K562 treated with DMSO at 1 percent for 4 hours (cell line): ENCODE measurements around the gene SH3PXD2B. TPM values are rescaled to one million over a fixed set of nuclear protein-coding genes. Genes with fewer than 3 reads are reported as not detected.

Source experiments
- total RNA-seq: library from RNA; unstranded; fragments of 300-600 nt; gene quantifications from 2 replicates; pipeline ENCODE4 v1.2.3, GENCODE V29; 2022; ENCODE audit not compliant: insufficient read depth

SH3PXD2B gene
- 0.48 and 0.61 TPM in 2 replicates for total RNA-seq

GRCh38 chr5:172454358-172455086, at the start of gene SH3PXD2B:
Gene SH3PXD2B, minus strand, starts transcription at chr5:172454525. Its CDS starts 173 bp downstream, at chr5:172454352.

GRCh38 chr5:172283020-172283861, 171.1 kb downstream of the SH3PXD2B start, which contains the start of gene UBTD2:
Gene UBTD2, minus strand, starts transcription at chr5:172283764. Its CDS starts 99 bp downstream, at chr5:172283665.

Other genes with a start within 250 kb of the SH3PXD2B start
- gene UBTD2, start 170.8 kb downstream of the SH3PXD2B start, total RNA-seq, result 0.29 TPM in 1 of 2 replicates, not detected in the other
- gene NEURL1B, start 186.7 kb upstream of the SH3PXD2B start, total RNA-seq, result not detected in 2 replicates